H1 (cell line): ENCODE data around the gene TMEM164. TPM values are rescaled to one million over a fixed set of nuclear protein-coding genes. Genes with fewer than 3 reads are reported as not detected.

Experiments used
- CTCF ChIA-PET: fragments of 300-600 bp; sonication (Branson Sonifier 250); formaldehyde crosslinking; loops from one replicate; lab custom pipeline; 2021; ENCODE audit not compliant: partially characterized antibody; lab: Charles Lee
- POLR2A ChIA-PET: fragments of 300-600 bp; sonication (Branson Sonifier 250); formaldehyde crosslinking; loops from one replicate; lab custom pipeline; 2021; ENCODE audit warnings: inconsistent platforms; ENCODE audit not compliant: partially characterized antibody; lab: Charles Lee
- DNase-seq, 2 experiments: peaks; one replicate each; pipeline versions ENCODE4 v3.0.0 to v3.0.0-alpha.2; 2010 to 2022; ENCODE audit warnings: low spot score in 2 of 2, low read depth in 1 of 2, mixed read lengths in 1 of 2
- FAIRE-seq: peaks from 2 replicates; lab custom pipeline; 2011; peaks lifted over from hg19 to GRCh38; lab: Jason Lieb, UNC
- H2AFZ ChIP-seq: 2 replicates; pipeline ENCODE4 v1.8.1; 2012; ENCODE audit warnings: low read length, inconsistent platforms
- H2AK5ac ChIP-seq: 2 replicates; pipeline ENCODE4 v1.6.1; 2013; ENCODE audit warnings: low read depth, low read length
- H2BK120ac ChIP-seq: replicated peaks from 2 replicates; pipeline ENCODE3; 2013; ENCODE audit warnings: low read depth, low read length, inconsistent platforms
- H2BK12ac ChIP-seq: 2 replicates; pipeline ENCODE4 v1.6.1; 2013; ENCODE audit warnings: low read depth, low read length
- H2BK15ac ChIP-seq: 2 replicates; pipeline ENCODE4 v1.6.1; 2013; ENCODE audit warnings: low read length
- H2BK20ac ChIP-seq: 2 replicates; pipeline ENCODE4 v1.6.1; 2013; ENCODE audit warnings: low read length
- H2BK5ac ChIP-seq: 2 replicates; pipeline ENCODE4 v1.6.1; 2013; ENCODE audit warnings: low read depth, low read length
- H3K14ac ChIP-seq: 2 replicates; pipeline ENCODE4 v1.6.1; 2013; ENCODE audit warnings: inconsistent platforms; ENCODE audit not compliant: insufficient read length
- H3K18ac ChIP-seq: 2 replicates; pipeline ENCODE4 v1.6.1; 2013; ENCODE audit warnings: low read length; ENCODE audit errors: extremely low read depth
- H3K23ac ChIP-seq: 2 replicates; pipeline ENCODE4 v1.6.1; 2013; ENCODE audit warnings: inconsistent platforms; ENCODE audit not compliant: insufficient read length
- H3K23me2 ChIP-seq: 2 replicates; pipeline ENCODE4 v1.6.1; 2013; ENCODE audit warnings: low read depth, low read length
- H3K27ac ChIP-seq: 2 replicates; pipeline ENCODE4 v1.6.1; 2011; ENCODE audit warnings: low read depth, low read length, inconsistent platforms
- H3K27me3 ChIP-seq, 4 experiments: replicated peaks in 1 of 4; 1 replicate in 1 of 4; 2 replicates in 3 of 4; pipeline versions ENCODE4 v1.6.1 to v1.8.1; 2011 to 2013; ENCODE audit warnings: low read length in 3 of 4, mild to moderate bottlenecking in 3 of 4, inconsistent platforms in 2 of 4, mixed read lengths in 2 of 4, moderate library complexity in 1 of 4; ENCODE audit not compliant: control insufficient read depth in 3 of 4, insufficient read depth in 3 of 4; ENCODE audit errors: extremely low read depth in 1 of 4
- H3K36me3 ChIP-seq, 4 experiments: 2 replicates each; pipeline versions ENCODE4 v1.6.1 to v1.8.1; 2011 to 2013; ENCODE audit warnings: mild to moderate bottlenecking in 4 of 4, low read length in 3 of 4, moderate library complexity in 2 of 4, control low read depth in 1 of 4, inconsistent platforms in 1 of 4; ENCODE audit not compliant: insufficient read depth in 4 of 4, control insufficient read depth in 2 of 4
- H3K4ac ChIP-seq: replicated peaks from 2 replicates; pipeline ENCODE3; 2013; ENCODE audit warnings: low read length, low read depth, mixed read lengths, inconsistent platforms; ENCODE audit not compliant: insufficient read length
- H3K4me1 ChIP-seq, 4 experiments: replicated peaks in 1 of 4; 1 replicate in 1 of 4; 2 replicates in 3 of 4; pipeline versions ENCODE4 v1.6.1 to v1.8.1; 2011 to 2013; ENCODE audit warnings: low read length in 3 of 4, inconsistent platforms in 2 of 4, mixed read lengths in 1 of 4; ENCODE audit not compliant: insufficient read depth in 4 of 4, control insufficient read depth in 3 of 4
- H3K4me2 ChIP-seq, 2 experiments: 2 replicates each; pipeline versions ENCODE4 v1.6.1 to v1.8.1; 2011 to 2013; ENCODE audit warnings: low read depth in 2 of 2, low read length in 2 of 2, control low read depth in 1 of 2, inconsistent platforms in 1 of 2, mild to moderate bottlenecking in 1 of 2; ENCODE audit not compliant: insufficient read depth in 1 of 2
- H3K4me3 ChIP-seq, 4 experiments: fragments of 200-600, 300-600 bp in 1 of 4; sonication (generic), shearing (Covaris generic), sonication (Bioruptor Twin) in 1 of 4; 2 replicates each; pipeline versions ENCODE4 v1.5.1 to v1.8.1; 2011 to 2016; ENCODE audit warnings: low read length in 4 of 4, low read depth in 3 of 4, control low read depth in 2 of 4, inconsistent platforms in 2 of 4, mild to moderate bottlenecking in 2 of 4, mixed read lengths in 1 of 4, moderate library complexity in 1 of 4; ENCODE audit not compliant: insufficient read depth in 2 of 4; ENCODE audit errors: extremely low read depth in 1 of 4
- H3K56ac ChIP-seq: replicated peaks from 2 replicates; pipeline ENCODE3; 2013; ENCODE audit warnings: low read depth, mild to moderate bottlenecking, mixed read lengths, low read length, inconsistent platforms; ENCODE audit not compliant: insufficient read length
- H3K79me1 ChIP-seq: 2 replicates; pipeline ENCODE4 v1.6.1; 2013; ENCODE audit warnings: low read depth, low read length, control low read depth
- H3K79me2 ChIP-seq, 2 experiments: 2 replicates each; pipeline versions ENCODE4 v1.6.1 to v1.8.1; 2012 to 2013; ENCODE audit warnings: low read length in 2 of 2, mild to moderate bottlenecking in 2 of 2, inconsistent platforms in 1 of 2; ENCODE audit not compliant: insufficient read depth in 2 of 2, control insufficient read depth in 1 of 2
- H3K9ac ChIP-seq, 4 experiments: replicated peaks in 1 of 4; 1 replicate in 1 of 4; 2 replicates in 3 of 4; pipeline versions ENCODE4 v1.6.1 to v1.8.1; 2011 to 2013; ENCODE audit warnings: low read depth in 3 of 4, low read length in 3 of 4, control low read depth in 2 of 4, mild to moderate bottlenecking in 2 of 4, moderate library complexity in 2 of 4, inconsistent platforms in 1 of 4; ENCODE audit errors: extremely low read depth in 1 of 4
- H3K9me3 ChIP-seq, 2 experiments: 2 replicates each; pipeline versions ENCODE4 v1.6.1 to v1.8.1; 2012 to 2013; ENCODE audit warnings: mild to moderate bottlenecking in 2 of 2, moderate library complexity in 2 of 2, control low read depth in 1 of 2, inconsistent platforms in 1 of 2, low read depth in 1 of 2, low read length in 1 of 2, mixed read lengths in 1 of 2; ENCODE audit not compliant: insufficient read depth in 2 of 2
- H4K20me1 ChIP-seq, 2 experiments: replicated peaks in 1 of 2; 2 replicates each; pipeline versions ENCODE3 to v1.8.1; 2011 to 2013; ENCODE audit warnings: inconsistent platforms in 2 of 2, low read length in 2 of 2, mild to moderate bottlenecking in 1 of 2; ENCODE audit not compliant: insufficient read depth in 2 of 2, control insufficient read depth in 1 of 2
- H4K5ac ChIP-seq: 2 replicates; pipeline ENCODE4 v1.6.1; 2013; ENCODE audit warnings: low read length, low read depth, mixed read lengths, inconsistent platforms; ENCODE audit not compliant: insufficient read length
- H4K8ac ChIP-seq: 2 replicates; pipeline ENCODE4 v1.8.0; 2013; ENCODE audit warnings: mild to moderate bottlenecking, moderate library complexity, low read length, inconsistent platforms; ENCODE audit not compliant: insufficient read depth; ENCODE audit errors: extremely low read depth
- H4K91ac ChIP-seq: replicated peaks from 2 replicates; pipeline ENCODE3; 2013; ENCODE audit warnings: low read length, mixed read lengths, inconsistent platforms; ENCODE audit not compliant: insufficient read length
- CBX8 ChIP-seq: fragments of 300-800, 300-1000 bp; sonication (generic); IDR thresholded peaks from 2 replicates; pipeline ENCODE4 v1.7.1; 2016; ENCODE audit warnings: low read depth, low read length, borderline replicate concordance
- CHD1 ChIP-seq: IDR thresholded peaks from 2 replicates; pipeline ENCODE4 v1.6.1; 2012; ENCODE audit warnings: low read depth, low read length, improper control_type of control experiment
- GABPA ChIP-seq: IDR thresholded peaks from 2 replicates; pipeline ENCODE4 v1.6.1; 2011; ENCODE audit warnings: mild to moderate bottlenecking, low read length, moderate library complexity, borderline replicate concordance; ENCODE audit not compliant: insufficient read depth
- KDM1A ChIP-seq: fragments of 200-600, 300-600 bp; sonication (generic); IDR thresholded peaks from 2 replicates; pipeline ENCODE4 v1.7.1; 2016; ENCODE audit warnings: mild to moderate bottlenecking, low read length, borderline replicate concordance
- KDM5A ChIP-seq: fragments of 200-600 bp; IDR thresholded peaks from 2 replicates; pipeline ENCODE4 v1.7.1; 2012; ENCODE audit warnings: mild to moderate bottlenecking, low read length, inconsistent platforms, mixed read lengths
- MAFK ChIP-seq: IDR thresholded peaks from 2 replicates; pipeline ENCODE4 v1.6.1; 2012; ENCODE audit warnings: low read depth, mild to moderate bottlenecking, improper control_type of control experiment, low read length
- NRF1 ChIP-seq: IDR thresholded peaks from 2 replicates; pipeline ENCODE4 v1.6.1; 2011; ENCODE audit warnings: mild to moderate bottlenecking, low read depth, low read length, improper control_type of control experiment
- POLR2A ChIP-seq, 2 experiments: IDR thresholded peaks; 1 replicate in 1 of 2; 2 replicates in 1 of 2; pipeline ENCODE4 v1.6.1; 2011; ENCODE audit warnings: low read depth in 2 of 2, low read length in 2 of 2, mild to moderate bottlenecking in 2 of 2; ENCODE audit errors: control extremely low read depth in 1 of 2
- POU5F1 ChIP-seq: IDR thresholded peaks from 2 replicates; pipeline ENCODE4 v1.6.1; 2011; ENCODE audit warnings: low read depth, mild to moderate bottlenecking, low read length, moderate library complexity
- SIRT6 ChIP-seq: IDR thresholded peaks from one replicate; pipeline ENCODE4 v1.7.1; 2012; ENCODE audit warnings: low read length, inconsistent platforms
- SP4 ChIP-seq: IDR thresholded peaks from 2 replicates; pipeline ENCODE4 v1.6.1; 2012; ENCODE audit warnings: low read length, inconsistent platforms
- SUZ12 ChIP-seq: fragments of 200-600 bp; sonication (generic); IDR thresholded peaks from 2 replicates; pipeline ENCODE4 v1.6.1; 2012; ENCODE audit warnings: mild to moderate bottlenecking, inconsistent platforms, low read length, moderate library complexity, mixed read lengths
- TAF1 ChIP-seq: IDR thresholded peaks from 2 replicates; pipeline ENCODE4 v1.6.1; 2011; ENCODE audit warnings: mild to moderate bottlenecking, low read depth, low read length
- TAF7 ChIP-seq: optimal IDR thresholded peaks from 2 replicates; pipeline ENCODE3; 2011; ENCODE audit warnings: low read depth, mild to moderate bottlenecking, inconsistent platforms, low read length, moderate library complexity, borderline replicate concordance
- TBP ChIP-seq: IDR thresholded peaks from 2 replicates; pipeline ENCODE4 v1.6.1; 2011; ENCODE audit warnings: low read depth, low read length, improper control_type of control experiment
- WGBS, 2 experiments: shearing (Covaris generic) in 1 of 2; methylation state at CpG; one replicate each; pipeline versions ENCODE4 v1.1.6 to v1.1.7; 2013 to 2015; ENCODE audit warnings: low lambda C conversion rate in 2 of 2, mixed read lengths in 2 of 2, inconsistent platforms in 1 of 2, low coverage in 1 of 2, missing lambda C conversion rate in 1 of 2; ENCODE audit not compliant: insufficient replicate concordance in 2 of 2, insufficient coverage in 1 of 2, insufficient read length in 1 of 2; ENCODE audit errors: extremely low coverage in 1 of 2, missing lambda C conversion rate in 1 of 2; 5-methylcytosine and 5-hydroxymethylcytosine counted together
- polyA plus RNA-seq, 7 experiments: library from polyadenylated mRNA; depleted of rRNA in 3 of 7; stranded (reverse) in 5 of 7; unstranded in 2 of 7; fragments of >200 nt in 5 of 7; fragments of 200-250 nt in 2 of 7; gene quantifications; 1 replicate in 5 of 7; 2 replicates in 1 of 7; 4 replicates in 1 of 7; pipeline versions ENCODE4 v1.2.1 to v1.2.3, GENCODE V29; 2011 to 2013; ENCODE audit warnings: missing spikeins in 2 of 7, mixed read lengths in 2 of 7
- total RNA-seq: library from RNA; stranded (reverse); fragmentation: NEBNext Ultra II Directional; extraction: Animal tissue kit (Norgen Biotek cat#: 25700); gene quantifications from 2 replicates; pipeline ENCODE4 v1.2.1, GENCODE V29; 2021
- TF ChIP-seq, protein P1 (sequence below): IDR thresholded peaks from 2 replicates; pipeline ENCODE4 v1.6.1; 2012; ENCODE audit warnings: inconsistent platforms

The TMEM164 gene
- total and polyA plus RNA-seq, 2 of the 8 experiments (the other 6 are each of a cell fraction or from before 2014, with no cell fraction given) = 7.3 to 14.8 TPM

DNA sequence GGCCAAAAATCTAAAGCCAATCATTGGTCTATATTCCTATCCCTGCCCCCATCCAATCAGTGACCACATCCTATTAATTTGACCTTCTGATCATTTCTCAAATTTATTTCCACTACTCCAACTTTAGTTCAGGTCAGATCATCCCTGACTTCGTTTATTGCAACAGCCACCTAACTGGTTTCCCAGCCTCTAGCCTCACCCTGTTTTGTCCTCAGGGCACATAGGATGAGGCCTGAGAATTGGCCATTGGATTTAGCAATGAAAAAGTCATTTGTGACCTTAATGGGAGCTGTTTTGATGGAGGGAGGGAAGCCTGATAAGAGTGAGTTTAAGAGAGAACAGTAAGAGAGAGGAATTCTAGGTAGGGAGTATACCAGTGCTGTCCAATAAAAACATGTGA is 160.0 kb downstream of the TMEM164 start:
- Histone ChIP-seq H4K20me1 (peaks cover 0 to 2% of the 10 kb centered on the region in 2 experiments), H3K4ac (no peak overlapping the region), H3K4me2 (no peak overlapping the region), H2BK5ac (no peak overlapping the region), H3K9me3 (no peaks in the 10 kb centered on the region), H2BK12ac (no peak overlapping the region), H3K9ac (no peak overlapping the region), H3K36me3 (no peaks in the 10 kb centered on the region), H3K23me2 (no peaks in the 10 kb centered on the region), H4K91ac (no peak overlapping the region), H3K4me3 (no peak overlapping the region), H2AK5ac (no peak overlapping the region), H3K14ac (no peak overlapping the region), H2BK15ac (no peak overlapping the region), H2AFZ (no peak overlapping the region)
- ChIA-PET POLR2A (no interaction called here), CTCF (interaction anchor here (1.0 to 34.1 kb wide), 3 partner anchors 13 to 248 kb away, joined by 3 to 742 read pairs (median 68); no protein-coding TSS in a partner anchor)
- FAIRE-seq = no peak
- DNase-seq = no peak
- no peak for TF ChIP-seq SUZ12
- no peak for TF ChIP-seq POU5F1
- no peak for TF ChIP-seq NRF1
- no peak for TF ChIP-seq GABPA
- TF ChIP-seq POLR2A (IDR thresholded peaks at IDR 0.05; ENCODE audit: control extremely low read depth in 1 of 2, low read depth in 2 of 2, low read length in 2 of 2) = no peak
- TF ChIP-seq TBP = no peak
- TF ChIP-seq MAFK = no peak
- no peak for TF ChIP-seq KDM1A
- no peak for TF ChIP-seq SP4
- no peak for TF ChIP-seq CBX8
- TF ChIP-seq CHD1 = no peak
- TF ChIP-seq, protein P1, sequence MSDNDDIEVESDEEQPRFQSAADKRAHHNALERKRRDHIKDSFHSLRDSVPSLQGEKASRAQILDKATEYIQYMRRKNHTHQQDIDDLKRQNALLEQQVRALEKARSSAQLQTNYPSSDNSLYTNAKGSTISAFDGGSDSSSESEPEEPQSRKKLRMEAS = no peak
- TF ChIP-seq SIRT6 = no peak
- no peak for TF ChIP-seq TAF1
- TF ChIP-seq TAF7 = no peak
- TF ChIP-seq KDM5A = no peak
- TF ChIP-seq, all 59 proteins: peak for 0
- Histone ChIP-seq H4K8ac (no peak overlapping the region), H3K27ac (no peak overlapping the region), H3K18ac (no peak overlapping the region), H4K5ac (no peak overlapping the region), H2BK20ac (no peak overlapping the region), H2BK120ac (no peak overlapping the region), H3K27me3 (no peaks in the 10 kb centered on the region), H3K4me1 (peaks cover 0 to 6% (median under 1%) of the 10 kb centered on the region in 4 experiments; a peak in 3 of 7 replicates), H3K56ac (no peak overlapping the region), H3K79me2 (no peaks in the 10 kb centered on the region), H3K23ac (no peak overlapping the region), H3K79me1 (no peaks in the 10 kb centered on the region)
- 88% methylated on average over 1 of the region's 1 CpG; no CpG with 5 or more reads in 1 of the 2 experiments for WGBS, 2 experiments
